Ascending aorta (tissue), 2 donors: ENCODE measurements around the gene CT45A6. TPM values are rescaled to one million over a fixed set of nuclear protein-coding genes. Genes with fewer than 3 reads are reported as not detected.
"Not testable (repeated sequence)": the region's sequence is repeated elsewhere in the genome, so short reads cannot be mapped to it uniquely, and the experiment has no call there.

ENCODE experiments used
- DNase-seq, 2 donors: peaks; one replicate each; pipeline ENCODE4 v3.0.0-alpha.2; 2019; ENCODE audit warnings: low spot score in 2 of 2
- H3K27ac ChIP-seq, 2 donors: fragments of 200-600 bp; sonication (generic); one replicate each; pipeline ENCODE4 v1.5.1; 2016 to 2017; ENCODE audit warnings: mild to moderate bottlenecking in 1 of 2
- H3K27me3 ChIP-seq: fragments of 200-600 bp; sonication (generic); one replicate; pipeline ENCODE4 v1.5.1; 2017
- H3K36me3 ChIP-seq, 2 donors: fragments of 200-600 bp; sonication (generic); one replicate each; pipeline ENCODE4 v1.5.1; 2016
- H3K4me1 ChIP-seq, 2 donors: fragments of 200-600 bp; sonication (generic); one replicate each; pipeline ENCODE4 v1.5.1; 2016 to 2017; ENCODE audit warnings: mild to moderate bottlenecking in 1 of 2
- H3K4me3 ChIP-seq, 2 donors: fragments of 200-600 bp; sonication (generic); one replicate each; pipeline ENCODE4 v1.5.1; 2016 to 2017; ENCODE audit warnings: mild to moderate bottlenecking in 1 of 2
- H3K9me3 ChIP-seq, 2 donors: fragments of 200-600 bp; sonication (generic); one replicate each; pipeline ENCODE4 v1.5.1; 2016
- intact Hi-C: fragments of 100-400 bp; cut with DNase I; formaldehyde crosslinking; loops from one replicate; pipeline ENCODE4 v1.15.1; 2023
- total RNA-seq: library from RNA; depleted of rRNA; stranded (reverse); fragments of >200 nt; gene quantifications from one replicate; pipeline ENCODE4 v1.1.0, GENCODE V29; 2016

Gene CT45A6, protein sequence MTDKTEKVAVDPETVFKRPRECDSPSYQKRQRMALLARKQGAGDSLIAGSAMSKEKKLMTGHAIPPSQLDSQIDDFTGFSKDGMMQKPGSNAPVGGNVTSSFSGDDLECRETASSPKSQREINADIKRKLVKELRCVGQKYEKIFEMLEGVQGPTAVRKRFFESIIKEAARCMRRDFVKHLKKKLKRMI
- total RNA-seq = not detected

DNA sequence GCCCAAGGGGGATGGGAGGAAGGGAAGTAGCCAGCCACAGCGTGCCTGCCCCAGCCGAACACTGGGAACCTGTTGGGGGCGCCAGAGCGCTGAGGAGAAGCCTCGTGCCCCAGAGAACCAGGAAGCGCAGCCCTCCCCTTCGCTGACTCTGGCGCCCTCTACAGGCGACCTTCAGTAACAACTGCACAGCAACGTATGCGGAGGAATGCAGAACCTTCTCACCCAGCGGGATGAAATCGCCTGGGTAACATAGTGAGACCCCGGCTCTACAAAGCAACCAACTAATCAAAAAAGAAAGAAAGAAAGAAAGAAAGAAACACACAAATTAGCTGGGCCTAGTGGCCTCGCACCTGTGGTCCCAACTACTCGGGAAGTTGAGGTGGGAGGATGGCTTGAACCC lies at the start of gene CT45A6:
TSS of gene CT45A6 (minus strand) at position 101 of the 400 bp plus-strand sequence. CDS start 3,794 bp downstream, outside the sequence.
- DNase-seq, H3K27me3 ChIP-seq, H3K4me3 ChIP-seq, intact Hi-C loops, H3K4me1 ChIP-seq, H3K27ac ChIP-seq, H3K36me3 ChIP-seq, H3K9me3 ChIP-seq: not testable (repeated sequence)

DNA sequence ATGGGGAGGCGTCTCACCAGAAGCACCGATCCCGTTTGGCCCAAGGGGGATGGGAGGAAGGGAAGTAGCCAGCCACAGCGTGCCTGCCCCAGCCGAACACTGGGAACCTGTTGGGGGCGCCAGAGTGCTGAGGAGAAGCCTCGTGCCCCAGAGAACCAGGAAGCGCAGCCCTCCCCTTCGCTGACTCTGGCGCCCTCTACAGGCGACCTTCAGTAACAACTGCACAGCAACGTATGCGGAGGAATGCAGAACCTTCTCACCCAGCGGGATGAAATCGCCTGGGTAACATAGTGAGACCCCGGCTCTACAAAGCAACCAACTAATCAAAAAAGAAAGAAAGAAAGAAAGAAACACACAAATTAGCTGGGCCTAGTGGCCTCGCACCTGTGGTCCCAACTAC lies 34.6 kb upstream of the CT45A6 start, which contains the start of gene CT45A7:
TSS of gene CT45A7 (minus strand) at position 101 of the 400 bp plus-strand sequence. CDS start 3,747 bp downstream, outside the sequence.
- intact Hi-C loops, H3K9me3 ChIP-seq: not testable (repeated sequence)

DNA sequence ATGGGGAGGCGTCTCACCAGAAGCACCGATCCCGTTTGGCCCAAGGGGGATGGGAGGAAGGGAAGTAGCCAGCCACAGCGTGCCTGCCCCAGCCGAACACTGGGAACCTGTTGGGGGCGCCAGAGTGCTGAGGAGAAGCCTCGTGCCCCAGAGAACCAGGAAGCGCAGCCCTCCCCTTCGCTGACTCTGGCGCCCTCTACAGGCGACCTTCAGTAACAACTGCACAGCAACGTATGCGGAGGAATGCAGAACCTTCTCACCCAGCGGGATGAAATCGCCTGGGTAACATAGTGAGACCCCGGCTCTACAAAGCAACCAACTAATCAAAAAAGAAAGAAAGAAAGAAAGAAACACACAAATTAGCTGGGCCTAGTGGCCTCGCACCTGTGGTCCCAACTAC lies 17.3 kb upstream of the CT45A6 start, which contains the start of gene CT45A2:
TSS of gene CT45A2 (minus strand) at position 101 of the 400 bp plus-strand sequence. CDS start 3,747 bp downstream, outside the sequence.
- H3K27me3 ChIP-seq, H3K9me3 ChIP-seq, H3K36me3 ChIP-seq, H3K27ac ChIP-seq, H3K4me3 ChIP-seq, intact Hi-C loops, DNase-seq, H3K4me1 ChIP-seq: not testable (repeated sequence)

More for the DNA sequence above, 34.6 kb upstream of the CT45A6 start, which contains the start of gene CT45A7:
- H3K36me3 ChIP-seq, H3K27me3 ChIP-seq, H3K4me1 ChIP-seq, H3K27ac ChIP-seq, H3K4me3 ChIP-seq, DNase-seq: not testable (repeated sequence)

DNA sequence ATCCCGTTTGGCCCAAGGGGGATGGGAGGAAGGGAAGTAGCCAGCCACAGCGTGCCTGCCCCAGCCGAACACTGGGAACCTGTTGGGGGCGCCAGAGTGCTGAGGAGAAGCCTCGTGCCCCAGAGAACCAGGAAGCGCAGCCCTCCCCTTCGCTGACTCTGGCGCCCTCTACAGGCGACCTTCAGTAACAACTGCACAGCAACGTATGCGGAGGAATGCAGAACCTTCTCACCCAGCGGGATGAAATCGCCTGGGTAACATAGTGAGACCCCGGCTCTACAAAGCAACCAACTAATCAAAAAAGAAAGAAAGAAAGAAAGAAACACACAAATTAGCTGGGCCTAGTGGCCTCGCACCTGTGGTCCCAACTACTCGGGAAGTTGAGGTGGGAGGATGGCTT lies 17.2 kb downstream of the CT45A6 start, which contains the start of gene CT45A5:
TSS of gene CT45A5 (minus strand) at position 101 of the 400 bp plus-strand sequence. CDS start 3,774 bp downstream, outside the sequence.
- H3K36me3 ChIP-seq, H3K4me3 ChIP-seq, intact Hi-C loops, H3K4me1 ChIP-seq, H3K9me3 ChIP-seq, H3K27ac ChIP-seq, H3K27me3 ChIP-seq, DNase-seq: not testable (repeated sequence)

DNA sequence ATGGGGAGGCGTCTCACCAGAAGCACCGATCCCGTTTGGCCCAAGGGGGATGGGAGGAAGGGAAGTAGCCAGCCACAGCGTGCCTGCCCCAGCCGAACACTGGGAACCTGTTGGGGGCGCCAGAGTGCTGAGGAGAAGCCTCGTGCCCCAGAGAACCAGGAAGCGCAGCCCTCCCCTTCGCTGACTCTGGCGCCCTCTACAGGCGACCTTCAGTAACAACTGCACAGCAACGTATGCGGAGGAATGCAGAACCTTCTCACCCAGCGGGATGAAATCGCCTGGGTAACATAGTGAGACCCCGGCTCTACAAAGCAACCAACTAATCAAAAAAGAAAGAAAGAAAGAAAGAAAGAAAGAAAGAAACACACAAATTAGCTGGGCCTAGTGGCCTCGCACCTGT lies 34.5 kb downstream of the CT45A6 start, which contains the start of gene CT45A3:
TSS of gene CT45A3 (minus strand) at position 101 of the 400 bp plus-strand sequence. CDS start 3,747 bp downstream, outside the sequence.
- DNase-seq, H3K36me3 ChIP-seq, H3K4me1 ChIP-seq, intact Hi-C loops, H3K9me3 ChIP-seq, H3K27ac ChIP-seq, H3K27me3 ChIP-seq, H3K4me3 ChIP-seq: not testable (repeated sequence)

DNA sequence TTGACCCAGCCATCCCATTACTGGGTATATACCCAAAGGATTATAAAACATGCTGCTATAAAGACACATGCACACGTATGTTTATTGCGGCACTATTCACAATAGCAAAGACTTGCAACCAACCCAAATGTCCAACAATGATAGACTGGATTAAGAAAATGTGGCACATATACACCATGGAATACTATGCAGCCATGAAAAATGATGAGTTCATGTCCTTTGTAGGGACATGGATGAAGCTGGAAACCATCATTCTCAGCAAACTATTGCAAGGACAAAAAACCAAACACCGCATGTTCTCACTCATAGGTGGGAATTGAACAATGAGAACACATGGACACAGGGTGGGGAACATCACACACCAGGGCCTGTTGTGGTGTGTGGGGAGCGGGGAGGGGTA lies 57.8 kb downstream of the CT45A6 start:
- H3K27ac ChIP-seq, H3K27me3 ChIP-seq, H3K36me3 ChIP-seq, H3K4me3 ChIP-seq, DNase-seq, H3K9me3 ChIP-seq, H3K4me1 ChIP-seq, intact Hi-C loops: not testable (repeated sequence)

Other genes starting within 250 kb of the CT45A6 start
- gene CT45A1, start 89.1 kb downstream of the CT45A6 start, total RNA-seq = not detected
- not detected for gene CT45A3, start 34.6 kb downstream of the CT45A6 start, total RNA-seq
- not detected for gene CT45A5, start 17.3 kb downstream of the CT45A6 start, total RNA-seq
- not detected for gene CT45A2, start 17.2 kb upstream of the CT45A6 start, total RNA-seq
- gene CT45A7, start 34.5 kb upstream of the CT45A6 start, total RNA-seq = not detected
- not detected for gene CT45A8, start 51.8 kb upstream of the CT45A6 start, total RNA-seq
- not detected for gene CT45A9, start 69.0 kb upstream of the CT45A6 start, total RNA-seq
- not detected for gene CT45A10, start 90.7 kb upstream of the CT45A6 start, total RNA-seq
- not detected for gene SAGE1, start 90.9 kb upstream of the CT45A6 start, total RNA-seq
- 11.2 TPM for gene MMGT1, start 171.2 kb upstream of the CT45A6 start, total RNA-seq
- gene SLC9A6, start 182.6 kb upstream of the CT45A6 start, total RNA-seq = 8.3 TPM